HUES64 (cell line): ENCODE results near the gene MARS2.
A peak's percentile ranks its signal among the peaks of the same experiment; 100 is the strongest.
"Not testable (repeated sequence)": the region's sequence is repeated elsewhere in the genome, so short reads cannot be mapped to it uniquely, and the experiment has no call there.

Source experiments
- H3K27ac ChIP-seq: 2 replicates; pipeline ENCODE4 v1.7.0; 2013; ENCODE audit warnings: low read depth, low read length, inconsistent platforms
- H3K27me3 ChIP-seq: 2 replicates; pipeline ENCODE4 v1.6.1; 2013; ENCODE audit warnings: mild to moderate bottlenecking, low read length; ENCODE audit not compliant: insufficient read depth
- H3K36me3 ChIP-seq: 2 replicates; pipeline ENCODE4 v1.6.1; 2013; ENCODE audit warnings: mild to moderate bottlenecking, low read length; ENCODE audit not compliant: insufficient read depth
- H3K4me1 ChIP-seq: 2 replicates; pipeline ENCODE4 v1.6.1; 2013; ENCODE audit warnings: mild to moderate bottlenecking, low read length, moderate library complexity; ENCODE audit not compliant: insufficient read depth
- H3K4me3 ChIP-seq: 2 replicates; pipeline ENCODE4 v1.5.1; 2013; ENCODE audit warnings: mild to moderate bottlenecking, low read length, moderate library complexity
- H3K9ac ChIP-seq: 2 replicates; pipeline ENCODE4 v1.6.1; 2013; ENCODE audit warnings: mild to moderate bottlenecking, low read depth, low read length
- H3K9me3 ChIP-seq: 2 replicates; pipeline ENCODE4 v1.6.1; 2013; ENCODE audit warnings: low read depth, low read length; ENCODE audit not compliant: insufficient read depth
- WGBS: fragments of 150-250, 120-280 bp; methylation state at CpG from one replicate; pipeline ENCODE4 v1.1.7; 2013; ENCODE audit warnings: missing lambda C conversion rate; 5-methylcytosine and 5-hydroxymethylcytosine counted together

The MARS2 gene

DNA sequence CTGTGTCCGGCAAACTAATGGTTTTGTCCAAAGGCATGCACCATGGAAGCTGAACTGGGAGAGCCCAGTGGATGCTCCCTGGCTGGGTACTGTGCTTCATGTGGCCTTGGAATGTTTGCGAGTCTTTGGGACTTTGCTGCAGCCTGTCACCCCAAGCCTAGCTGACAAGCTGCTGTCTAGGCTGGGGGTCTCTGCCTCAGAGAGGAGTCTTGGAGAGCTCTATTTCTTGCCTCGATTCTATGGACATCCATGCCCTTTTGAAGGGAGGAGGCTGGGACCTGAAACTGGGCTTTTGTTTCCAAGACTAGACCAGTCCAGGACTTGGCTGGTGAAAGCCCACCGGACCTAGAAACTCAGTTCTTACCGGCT is 1.7 kb downstream of the MARS2 start:
- peak overlapping the region; percentile 59; the same call in 1 of the 2 replicates for H3K9ac ChIP-seq
- WGBS: 12% methylated on average over 5 of the region's 5 CpGs
- peaks cover 28% of the 10 kb centered on the region for H3K36me3 ChIP-seq
- H3K27ac ChIP-seq: no peak overlapping the region
- peaks cover 26% of the 10 kb centered on the region for H3K4me1 ChIP-seq
- peak overlapping the region; percentile 87 for H3K4me3 ChIP-seq
- no peaks in the 10 kb centered on the region for H3K27me3 ChIP-seq
- no peaks in the 10 kb centered on the region for H3K9me3 ChIP-seq

DNA sequence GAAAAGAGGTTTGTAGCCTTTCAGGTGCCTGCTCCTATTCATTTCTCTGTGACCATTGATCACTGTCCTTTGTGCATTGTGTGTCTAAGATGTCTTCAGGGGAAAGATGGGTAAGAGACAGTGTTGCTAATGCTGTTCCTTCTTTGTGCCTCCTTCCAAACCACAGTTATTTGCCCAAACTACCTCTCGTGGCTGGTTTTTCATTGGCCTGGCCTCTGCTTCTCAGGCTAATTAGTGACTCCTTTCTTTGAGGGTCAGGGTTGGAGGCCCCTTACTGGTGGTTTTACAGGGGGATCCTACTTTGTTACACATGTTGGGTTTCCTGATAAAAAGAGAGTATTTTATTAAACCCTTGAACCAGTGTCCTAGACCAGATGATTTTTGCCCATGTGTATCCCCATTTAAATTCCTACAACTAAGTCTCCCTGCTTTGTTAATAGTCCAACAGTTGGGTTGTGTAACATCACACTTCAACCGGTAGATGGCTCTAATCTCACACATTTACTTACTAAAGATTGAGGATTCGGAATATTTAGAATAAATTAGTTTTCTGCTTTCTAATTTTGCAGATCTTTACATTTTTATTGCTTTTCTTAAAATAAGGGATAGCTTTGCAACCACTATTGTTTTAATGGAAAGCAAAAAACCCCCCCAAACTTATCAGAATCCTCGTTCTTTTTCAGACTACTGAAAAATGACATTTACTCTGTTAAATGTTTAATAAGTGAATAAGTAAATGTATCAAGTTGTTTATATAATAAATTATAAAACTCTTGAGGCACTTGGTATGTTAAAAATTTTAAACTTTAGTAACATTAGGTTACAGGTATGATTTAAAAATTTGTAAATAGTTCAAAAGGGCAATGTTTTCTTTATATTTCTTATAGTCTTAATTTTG is 2.4 kb downstream of the MARS2 start:
- Histone ChIP-seq H3K4me1 (peaks cover 26% of the 10 kb centered on the region), H3K4me3 (peak overlapping the region; percentile 87), H3K9ac (peak overlapping the region; percentile 59; the same call in 1 of the 2 replicates), H3K36me3 (peaks cover 35% of the 10 kb centered on the region), H3K27ac (no peak overlapping the region), H3K9me3 (no peaks in the 10 kb centered on the region), H3K27me3 (no peaks in the 10 kb centered on the region)
- WGBS: 0% methylated on average over 1 of the region's 4 CpGs

DNA sequence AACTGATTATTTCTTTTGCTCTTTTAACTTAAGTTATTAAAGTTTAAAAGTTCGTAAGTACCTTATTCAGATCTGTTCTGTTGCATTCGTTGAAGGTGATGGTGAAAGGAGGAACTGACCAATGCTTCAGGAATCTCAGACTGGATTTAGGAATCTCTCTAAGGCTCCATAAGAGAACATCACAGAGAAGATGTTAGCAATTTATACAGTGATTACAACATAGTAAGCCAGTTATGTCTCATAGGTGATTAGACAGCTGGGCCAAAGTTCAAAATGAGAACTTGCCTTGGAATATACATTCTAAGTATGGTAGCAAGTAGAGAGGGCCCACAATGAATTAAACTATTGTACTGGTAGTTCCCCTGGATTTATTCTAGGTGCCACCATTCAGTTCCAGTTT is 3.2 kb downstream of the MARS2 start:
- Histone ChIP-seq H3K27me3 (no peaks in the 10 kb centered on the region), H3K9ac (no peak overlapping the region), H3K4me1 (peaks cover 26% of the 10 kb centered on the region), H3K9me3 (no peaks in the 10 kb centered on the region), H3K36me3 (peaks cover 43% of the 10 kb centered on the region), H3K27ac (no peak overlapping the region), H3K4me3 (peak overlapping the region; percentile 87)
- WGBS: 25% methylated on average over 2 of the region's 2 CpGs

DNA sequence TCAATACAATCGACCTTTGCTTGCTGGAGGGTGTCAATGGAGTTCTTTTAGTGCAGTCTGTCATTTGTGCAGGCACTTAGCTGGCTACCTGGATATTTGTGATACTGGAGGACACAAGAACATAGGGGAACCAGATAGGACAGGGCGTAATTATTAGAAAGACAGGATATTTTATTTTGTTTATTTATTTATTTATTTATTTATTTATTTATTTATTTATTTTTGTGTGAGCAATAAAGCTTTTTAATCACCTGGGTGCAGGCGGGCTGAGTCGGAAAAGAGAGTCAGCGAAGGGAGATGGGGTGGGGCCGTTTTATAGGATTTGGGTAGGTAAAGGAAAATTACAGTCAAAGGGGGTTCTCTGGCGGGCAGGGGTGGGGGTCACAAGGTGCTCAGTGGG is 4.0 kb downstream of the MARS2 start:
- H3K27me3 ChIP-seq, H3K9me3 ChIP-seq, H3K27ac ChIP-seq, H3K9ac ChIP-seq: not testable (repeated sequence)
- peaks cover 51% of the 10 kb centered on the region for H3K36me3 ChIP-seq
- H3K4me3 ChIP-seq: peak overlapping the region; percentile 87
- H3K4me1 ChIP-seq: peaks cover 23% of the 10 kb centered on the region
- WGBS: 72% methylated on average over 7 of the region's 7 CpGs

DNA sequence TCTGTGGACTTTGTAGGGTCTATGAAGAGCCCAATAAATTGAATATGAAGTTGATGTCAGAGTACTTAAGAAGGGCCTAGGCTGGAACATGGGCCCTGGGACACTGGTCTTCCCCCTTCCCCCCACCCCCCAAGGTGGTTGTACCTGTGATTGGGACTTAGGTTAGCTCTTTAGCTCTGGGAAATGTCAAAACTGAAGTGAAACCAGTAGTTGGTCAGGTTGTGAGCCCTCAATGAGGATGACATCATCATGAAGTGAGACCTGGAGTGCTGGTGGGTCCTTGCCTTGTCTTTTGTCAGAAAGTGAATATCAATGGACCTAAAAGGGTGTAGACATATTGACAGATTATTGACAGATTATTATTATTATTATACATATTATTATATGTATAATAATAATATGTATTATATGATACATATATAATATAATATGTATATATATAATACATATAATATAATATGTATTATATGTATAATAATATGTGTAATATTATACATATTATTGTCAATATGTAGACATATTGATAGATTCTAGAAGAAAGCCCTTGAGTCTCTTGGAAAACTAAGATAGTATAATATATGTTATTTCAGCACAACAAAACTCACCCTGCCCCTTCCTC is 5.4 kb downstream of the MARS2 start:
- Histone ChIP-seq H3K9ac (no peak overlapping the region), H3K4me1 (peaks cover 17% of the 10 kb centered on the region), H3K36me3 (peaks cover 65% of the 10 kb centered on the region), H3K4me3 (no peak overlapping the region), H3K9me3 (no peaks in the 10 kb centered on the region), H3K27ac (no peak overlapping the region), H3K27me3 (no peaks in the 10 kb centered on the region)

DNA sequence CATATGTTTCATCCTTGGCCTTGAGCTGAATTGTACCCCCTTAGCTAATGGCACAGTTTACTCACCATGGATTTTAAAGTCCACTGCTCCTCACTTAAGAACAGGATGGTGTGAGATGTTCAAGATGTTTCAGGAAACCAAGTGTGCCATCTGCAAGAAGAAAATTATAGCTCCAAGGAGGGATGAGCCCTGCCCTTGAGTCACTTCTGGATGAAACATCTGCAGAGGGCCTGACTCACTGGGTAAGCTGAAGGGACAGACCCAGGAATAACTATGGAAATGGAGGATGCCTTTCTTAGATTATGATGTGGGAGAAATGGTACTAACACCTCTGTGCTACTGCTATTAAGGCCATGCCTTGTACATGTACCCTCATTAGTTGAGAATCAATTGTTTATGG is 6.4 kb downstream of the MARS2 start:
- Histone ChIP-seq H3K9ac (no peak overlapping the region), H3K4me3 (no peak overlapping the region), H3K9me3 (no peaks in the 10 kb centered on the region), H3K4me1 (peaks cover 17% of the 10 kb centered on the region), H3K27ac (no peak overlapping the region), H3K27me3 (no peaks in the 10 kb centered on the region), H3K36me3 (peaks cover 75% of the 10 kb centered on the region)

DNA sequence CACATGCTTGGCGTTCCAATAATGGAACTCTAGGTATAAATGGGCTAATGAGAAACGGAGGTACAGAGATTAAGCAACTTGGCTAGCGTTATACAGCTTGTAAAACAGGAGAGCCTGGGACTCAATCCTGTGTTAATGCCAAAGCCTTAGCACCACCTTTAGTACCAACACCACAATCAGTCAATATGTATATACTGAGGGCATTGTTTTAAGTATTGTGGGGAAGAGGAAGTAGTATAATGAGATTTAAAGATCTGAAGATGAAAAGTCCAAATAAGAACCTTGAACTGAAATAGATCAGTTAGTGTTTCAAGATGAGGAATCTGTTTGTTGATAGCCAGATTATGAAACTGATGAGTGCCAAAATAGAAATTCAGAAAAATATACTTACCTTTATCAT is 8.1 kb downstream of the MARS2 start:
- Histone ChIP-seq H3K27me3 (no peaks in the 10 kb centered on the region), H3K9me3 (no peaks in the 10 kb centered on the region), H3K4me1 (0 out of 2 replicates have a peak, but pooled peaks cover 8% of the 10 kb centered on the region), H3K4me3 (no peak overlapping the region), H3K36me3 (peaks cover 72% of the 10 kb centered on the region), H3K9ac (no peak overlapping the region), H3K27ac (no peak overlapping the region)
- WGBS: 98% methylated on average over 3 of the region's 3 CpGs

DNA sequence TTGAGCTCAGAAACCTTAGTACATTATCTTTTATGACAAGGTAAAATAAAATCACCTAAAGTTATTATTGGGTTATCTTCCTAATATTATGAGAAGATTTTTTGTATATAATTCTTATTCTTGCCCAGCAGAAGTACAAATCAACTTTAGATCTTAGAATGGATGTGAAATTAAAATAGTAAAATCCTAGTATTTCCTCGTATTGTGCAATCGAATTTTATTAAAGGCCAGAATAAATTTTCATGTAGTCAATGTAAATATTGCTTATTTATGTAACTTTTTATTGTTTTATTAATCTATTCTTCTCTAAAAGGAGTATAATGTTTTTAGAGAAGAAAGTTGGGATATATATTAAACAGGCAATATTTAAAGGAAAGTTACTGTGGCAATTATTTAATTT is 12.7 kb downstream of the MARS2 start:
- no peaks in the 10 kb centered on the region for H3K4me1 ChIP-seq
- H3K27me3 ChIP-seq: no peaks in the 10 kb centered on the region
- 93% methylated on average over 2 of the region's 2 CpGs for WGBS
- H3K4me3 ChIP-seq: no peak overlapping the region
- no peaks in the 10 kb centered on the region for H3K9me3 ChIP-seq
- no peak overlapping the region for H3K9ac ChIP-seq
- H3K36me3 ChIP-seq: peaks cover 44% of the 10 kb centered on the region
- no peak overlapping the region for H3K27ac ChIP-seq

DNA sequence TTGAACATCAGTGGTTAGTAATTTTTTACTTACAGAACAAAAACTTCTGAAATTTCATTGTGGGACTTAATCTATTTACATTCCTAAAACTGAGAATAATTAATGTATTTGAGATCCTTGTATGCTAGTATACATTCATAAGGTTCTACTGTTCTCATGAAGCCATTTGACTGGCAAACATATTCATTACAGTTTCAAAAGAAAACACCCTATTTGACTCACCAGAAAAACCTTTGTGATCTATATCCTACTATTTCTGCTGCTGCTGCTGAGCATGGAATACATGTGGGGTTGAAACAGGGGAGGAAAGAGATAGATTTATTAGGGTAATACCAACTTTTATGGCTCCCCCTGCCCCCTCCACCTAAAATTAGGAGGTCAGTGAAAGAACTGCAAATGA is 21.8 kb downstream of the MARS2 start:
- Histone ChIP-seq H3K27me3 (no peaks in the 10 kb centered on the region), H3K4me1 (no peaks in the 10 kb centered on the region), H3K27ac (no peak overlapping the region), H3K9ac (no peak overlapping the region), H3K9me3 (peaks cover 6% of the 10 kb centered on the region; the same call in 1 of the 2 replicates), H3K36me3 (no peaks in the 10 kb centered on the region), H3K4me3 (no peak overlapping the region)

DNA sequence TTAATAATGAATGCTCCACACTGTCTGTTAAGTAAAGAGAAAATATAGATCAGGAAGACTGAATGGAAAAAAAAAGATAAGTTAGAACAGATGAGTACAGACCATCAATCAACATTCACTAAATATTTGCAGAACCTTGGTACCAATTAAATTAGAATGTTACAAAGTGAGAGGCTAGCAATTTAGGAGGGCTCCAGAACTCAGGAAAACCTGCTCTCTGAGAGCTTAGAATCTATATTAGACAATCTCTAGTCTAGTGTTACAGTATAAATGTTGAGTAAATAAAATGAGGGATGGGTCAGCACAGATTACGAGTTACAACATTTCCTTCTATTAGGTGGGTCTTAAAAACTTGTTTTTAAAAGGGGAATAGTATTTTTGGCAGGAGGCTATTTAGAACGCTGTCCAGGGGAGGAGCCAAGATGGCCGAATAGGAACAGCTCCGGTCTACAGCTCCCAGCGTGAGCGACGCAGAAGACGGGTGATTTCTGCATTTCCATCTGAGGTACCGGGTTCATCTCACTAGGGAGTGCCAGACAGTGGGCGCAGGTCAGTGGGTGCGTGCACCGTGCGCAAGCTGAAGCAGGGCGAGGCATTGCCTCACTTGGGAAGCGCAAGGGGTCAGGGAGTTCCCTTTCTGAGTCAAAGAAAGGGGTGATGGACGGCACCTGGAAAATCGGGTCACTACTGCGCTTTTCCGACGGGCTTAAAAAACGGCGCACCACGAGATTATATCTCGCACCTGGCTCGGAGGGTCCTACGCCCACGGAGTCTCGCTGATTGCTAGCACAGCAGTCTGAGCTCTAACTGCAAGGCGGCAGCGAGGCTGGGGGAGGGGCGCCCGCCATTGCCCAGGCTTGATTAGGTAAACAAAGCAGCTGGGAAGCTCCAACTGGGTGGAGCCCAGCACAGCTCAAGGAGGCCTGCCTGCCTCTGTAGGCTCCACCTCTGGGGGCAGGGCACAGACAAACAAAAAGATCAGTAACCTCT is 23.7 kb downstream of the MARS2 start:
- not testable (repeated sequence) for H3K27ac ChIP-seq, H3K27me3 ChIP-seq, H3K9ac ChIP-seq, H3K4me3 ChIP-seq, H3K9me3 ChIP-seq, H3K4me1 ChIP-seq, H3K36me3 ChIP-seq
- 88% methylated on average over 31 of the region's 32 CpGs for WGBS

DNA sequence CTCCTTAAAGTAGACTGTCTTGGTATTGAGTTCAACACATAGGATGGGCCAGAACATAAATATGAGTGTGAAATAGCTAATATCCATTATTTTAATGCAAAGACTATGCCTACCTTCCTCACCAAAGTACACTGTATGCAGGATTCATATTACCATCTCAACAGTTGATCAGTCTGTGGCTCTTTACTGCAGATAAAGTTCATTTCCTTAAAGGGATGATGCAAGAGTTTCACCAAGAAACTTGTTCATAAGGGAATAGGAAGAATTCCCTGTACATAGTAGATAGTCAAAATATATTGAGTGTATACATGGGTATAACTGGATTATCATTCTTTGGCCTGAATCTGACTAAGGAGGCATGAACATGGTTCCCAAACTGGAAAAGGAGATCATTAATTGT is 35.0 kb downstream of the MARS2 start:
- Histone ChIP-seq H3K9ac (no peak overlapping the region), H3K36me3 (no peaks in the 10 kb centered on the region), H3K4me1 (no peaks in the 10 kb centered on the region), H3K27ac (no peak overlapping the region), H3K27me3 (no peaks in the 10 kb centered on the region), H3K4me3 (no peak overlapping the region), H3K9me3 (no peaks in the 10 kb centered on the region)
